GM18858 (cell line): ENCODE data around the gene DRGX.

Source experiments
- ATAC-seq: cut with Tn5 transposase; IDR thresholded peaks from one replicate; pipeline ENCODE4 v1.9.1; 2021; ENCODE audit not compliant: unreplicated experiment

Gene DRGX

DNA sequence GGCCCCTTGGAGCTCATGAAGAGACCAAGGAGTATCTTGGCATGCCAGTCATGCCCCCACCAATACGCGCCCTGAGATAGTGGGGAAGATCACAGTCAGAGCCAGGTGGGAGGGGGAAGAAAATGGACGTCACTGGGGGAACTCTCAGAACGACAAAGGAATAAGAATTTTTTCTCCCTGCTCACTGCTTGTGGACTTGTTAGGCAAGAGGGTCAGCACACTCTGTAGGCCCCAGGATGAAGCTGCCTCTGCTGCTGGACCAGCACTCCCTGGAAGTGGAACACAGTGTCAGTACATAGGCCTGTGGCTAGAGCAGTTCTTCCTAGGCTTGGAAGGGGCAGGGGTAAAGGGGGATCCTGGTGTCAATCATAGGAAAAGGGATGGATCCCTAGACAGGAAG is 46.5 kb downstream of the DRGX start:
- no peak for ATAC-seq

DNA sequence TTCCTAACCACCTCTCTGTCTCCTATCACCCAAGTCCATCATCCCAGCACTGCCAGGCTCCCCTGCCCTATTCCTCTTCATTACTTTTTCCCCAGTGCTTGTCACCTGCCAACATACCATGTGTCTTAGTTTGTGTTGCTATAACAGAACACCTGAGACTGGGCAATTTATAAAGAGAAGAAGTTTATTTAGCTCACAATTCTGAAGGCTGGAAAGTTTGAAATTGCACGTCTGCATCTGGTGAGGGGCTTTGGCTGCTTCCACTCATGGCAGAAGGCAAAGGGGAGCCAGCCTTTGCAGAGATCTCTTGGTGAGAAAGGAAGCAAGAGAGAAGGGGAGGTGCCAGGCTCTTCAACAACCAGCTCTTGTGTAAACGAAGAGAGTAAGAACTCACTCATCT is 47.3 kb downstream of the DRGX start:
- no peak for ATAC-seq

DNA sequence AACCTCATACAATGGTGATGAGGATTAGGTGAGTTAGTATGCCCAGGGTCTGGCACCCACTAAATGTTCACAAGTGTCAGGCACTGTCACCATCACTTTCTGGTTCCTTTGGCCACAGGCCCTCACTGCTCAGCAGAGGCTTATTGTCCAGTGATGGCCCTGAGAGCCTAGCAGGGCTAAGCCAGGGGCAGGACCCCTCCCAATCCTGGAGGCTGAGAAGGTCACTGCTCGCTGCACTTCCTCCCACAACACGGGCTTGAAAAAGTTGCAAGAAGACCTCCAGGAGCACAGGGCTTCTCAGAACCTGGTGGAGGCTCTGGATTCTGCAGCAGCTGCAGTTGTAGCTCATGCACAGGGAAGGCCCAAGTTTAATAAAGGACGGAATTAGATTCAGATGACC is 48.1 kb downstream of the DRGX start:
- no peak for ATAC-seq

DNA sequence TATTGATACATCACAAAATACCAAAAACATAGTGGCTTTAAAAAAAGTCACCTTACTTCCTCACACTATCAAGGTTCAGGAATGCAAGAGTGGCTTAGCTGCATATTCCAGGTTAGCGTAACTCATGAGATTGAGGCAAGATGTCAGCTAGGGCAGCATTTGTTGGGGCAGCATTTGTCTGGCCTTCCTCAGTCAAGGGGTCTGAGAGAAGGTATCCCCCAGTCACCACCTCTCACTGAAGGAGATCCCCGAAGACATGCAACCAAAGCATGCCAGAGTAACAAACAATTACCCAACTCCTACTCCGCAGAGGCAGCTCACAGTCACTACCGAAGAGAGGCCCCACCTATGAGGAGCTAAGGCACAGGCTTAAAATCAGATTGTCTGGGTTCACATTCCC is 48.5 kb downstream of the DRGX start:
- ATAC-seq = no peak

DNA sequence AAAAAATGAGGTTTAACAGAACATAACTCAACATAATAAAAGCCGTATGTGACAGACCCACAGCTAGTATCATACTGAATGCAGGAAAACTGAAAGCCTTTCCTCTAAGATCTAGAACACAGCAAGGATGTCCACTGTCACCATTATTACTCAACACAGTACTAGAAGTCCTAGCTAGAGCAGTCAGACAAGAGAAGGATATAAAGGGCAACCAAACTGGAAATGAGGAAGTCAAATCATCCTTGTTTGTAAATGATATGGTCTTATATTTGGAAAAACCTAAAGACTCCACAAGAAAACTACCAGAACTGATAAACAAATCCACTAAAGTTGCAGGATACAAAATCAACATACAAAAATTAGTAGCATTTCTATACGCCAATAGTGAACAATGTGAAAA is 51.0 kb downstream of the DRGX start:
- ATAC-seq = no peak

DNA sequence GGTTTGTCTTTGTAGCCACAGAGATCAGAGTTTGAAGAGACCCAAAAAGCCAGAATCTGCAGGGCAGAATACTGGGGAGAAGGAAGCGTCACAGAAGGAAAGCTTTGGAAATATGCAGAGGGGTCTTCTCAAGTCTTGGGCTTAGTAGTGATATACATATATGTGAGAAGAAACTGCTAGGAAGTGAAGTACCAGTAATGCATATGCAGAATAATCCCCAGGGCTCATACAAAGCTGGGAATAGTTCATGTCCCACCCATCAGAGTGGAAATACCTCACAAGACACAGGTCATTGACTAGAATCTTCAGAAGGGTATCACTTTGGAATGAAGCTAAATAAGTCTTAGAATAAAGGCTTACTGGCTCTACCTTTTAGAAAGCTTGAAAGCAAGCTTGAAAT is 57.3 kb downstream of the DRGX start:
- no peak for ATAC-seq

DNA sequence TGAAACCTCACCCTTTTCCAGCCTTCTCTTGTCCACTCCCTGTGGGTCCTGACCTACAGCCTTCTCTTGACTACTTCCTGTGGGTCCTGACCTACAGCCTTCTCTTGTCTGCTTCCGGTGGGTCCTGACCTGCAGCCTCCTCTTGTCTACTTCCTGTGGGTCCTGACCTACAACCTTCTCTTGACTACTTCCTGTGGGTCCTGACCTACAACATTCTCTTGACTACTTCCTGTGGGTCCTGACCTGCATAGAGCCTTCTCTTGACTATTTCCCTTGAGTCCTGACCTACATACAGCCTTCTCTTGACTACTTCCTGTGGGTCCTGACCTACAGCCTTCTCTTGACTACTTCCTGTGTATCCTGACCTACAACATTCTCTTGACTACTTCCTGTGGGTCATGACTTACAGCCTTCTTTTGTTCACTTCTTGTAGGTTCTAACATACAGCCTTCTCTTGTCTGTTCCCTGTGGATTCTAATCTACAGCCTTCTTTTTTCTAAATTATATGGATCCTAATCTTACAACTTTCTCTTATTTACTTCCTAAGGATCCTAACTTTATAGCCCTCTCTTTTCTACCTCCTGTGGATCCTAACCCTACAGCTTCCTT is 60.4 kb downstream of the DRGX start:
- no peak for ATAC-seq

DNA sequence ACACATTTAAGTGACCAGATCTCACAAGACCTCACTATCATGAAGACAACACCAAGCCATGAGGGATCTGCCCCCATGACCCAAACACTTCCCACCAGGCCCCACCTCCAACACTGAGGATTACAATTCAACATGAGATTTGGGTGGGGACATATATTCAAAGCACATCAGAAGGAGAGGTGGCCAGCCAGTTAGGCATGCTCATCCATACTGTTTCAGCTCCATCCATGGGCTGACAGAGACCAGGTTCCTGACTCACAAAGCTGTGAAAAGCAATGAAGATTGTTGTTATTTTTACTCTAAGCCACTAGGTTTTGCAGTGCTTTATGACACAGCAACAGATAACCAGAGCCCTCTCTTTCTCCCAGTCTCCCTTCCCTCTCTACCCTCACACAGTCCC is 60.9 kb downstream of the DRGX start:
- ATAC-seq = no peak

DNA sequence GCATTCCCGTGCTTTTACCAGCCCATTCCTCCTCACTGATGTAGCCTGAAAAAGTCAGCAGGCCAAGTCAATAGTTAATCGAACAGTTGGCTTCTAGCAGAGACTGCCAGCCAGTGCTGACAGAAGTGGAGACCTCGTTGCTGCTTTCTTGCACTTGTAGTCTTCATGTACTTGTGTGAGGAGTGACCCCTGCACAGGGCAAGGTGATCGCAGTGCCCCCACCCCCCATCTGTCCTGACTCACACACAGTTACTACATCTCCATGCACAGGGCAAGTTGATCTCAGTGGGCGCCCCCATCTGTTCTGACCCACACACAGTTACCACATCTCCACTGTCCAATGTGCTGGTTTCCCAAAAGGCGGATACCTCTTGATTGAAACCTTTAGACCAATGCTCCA is 62.7 kb downstream of the DRGX start:
- no peak for ATAC-seq

DNA sequence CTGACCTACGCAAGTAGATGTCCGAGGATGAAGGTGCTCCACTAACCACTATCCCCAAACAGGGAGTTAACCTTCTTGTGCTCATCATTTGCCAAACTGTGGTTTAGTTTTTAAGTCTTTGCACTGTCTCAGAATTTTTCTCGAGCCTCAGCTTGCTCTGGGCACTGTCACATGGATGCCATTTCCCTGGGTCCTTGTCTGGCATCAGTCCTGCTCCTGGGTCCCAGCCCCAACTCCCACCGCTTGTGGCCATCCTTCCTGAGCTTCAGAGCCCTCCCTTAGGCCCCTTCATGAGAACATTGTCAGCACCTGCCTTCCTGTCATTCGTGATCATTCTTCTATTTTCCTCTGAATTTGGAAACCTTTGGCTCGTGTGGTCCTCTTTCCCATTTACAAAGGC is 63.1 kb downstream of the DRGX start:
- ATAC-seq = no peak

DNA sequence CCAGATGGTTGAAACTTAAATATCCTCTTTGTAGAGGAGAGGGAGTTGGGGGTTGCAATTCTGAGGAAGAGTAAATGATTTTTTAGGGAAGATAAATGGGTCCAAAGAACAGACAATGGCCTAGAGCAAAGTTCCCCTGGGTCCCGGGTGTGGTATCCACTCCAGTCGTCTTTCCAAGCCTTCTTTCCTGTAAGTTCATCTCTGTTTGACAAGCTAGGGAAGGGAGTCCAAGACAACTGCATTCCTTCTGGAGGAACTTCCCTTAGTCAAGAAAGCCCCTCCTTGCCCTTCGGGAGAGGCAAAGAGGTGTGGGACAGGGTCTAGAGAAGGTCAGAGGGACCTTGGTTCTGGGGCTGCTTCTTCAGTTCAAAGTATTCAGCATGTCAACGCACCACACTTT is 63.6 kb downstream of the DRGX start:
- no peak for ATAC-seq

DNA sequence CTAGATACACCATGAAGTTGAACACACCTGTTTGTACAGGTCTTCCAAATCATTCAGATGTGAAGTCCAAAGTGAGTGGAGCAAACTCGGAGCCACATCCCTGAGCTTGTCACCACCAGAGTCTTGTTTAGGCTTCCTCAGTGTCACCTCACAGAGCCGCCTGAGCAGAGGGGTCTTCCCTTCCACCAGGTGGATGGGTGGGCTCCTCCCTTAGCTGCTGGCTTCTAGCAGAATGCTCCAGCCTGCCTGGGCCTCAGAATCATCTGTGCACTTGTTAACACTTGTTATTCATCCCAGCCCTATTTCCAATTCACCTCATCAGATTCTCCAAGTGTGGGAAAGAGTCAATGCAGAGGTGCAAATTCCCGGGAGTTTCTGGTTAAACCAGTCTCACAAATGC is 64.5 kb downstream of the DRGX start:
- ATAC-seq = no peak

DNA sequence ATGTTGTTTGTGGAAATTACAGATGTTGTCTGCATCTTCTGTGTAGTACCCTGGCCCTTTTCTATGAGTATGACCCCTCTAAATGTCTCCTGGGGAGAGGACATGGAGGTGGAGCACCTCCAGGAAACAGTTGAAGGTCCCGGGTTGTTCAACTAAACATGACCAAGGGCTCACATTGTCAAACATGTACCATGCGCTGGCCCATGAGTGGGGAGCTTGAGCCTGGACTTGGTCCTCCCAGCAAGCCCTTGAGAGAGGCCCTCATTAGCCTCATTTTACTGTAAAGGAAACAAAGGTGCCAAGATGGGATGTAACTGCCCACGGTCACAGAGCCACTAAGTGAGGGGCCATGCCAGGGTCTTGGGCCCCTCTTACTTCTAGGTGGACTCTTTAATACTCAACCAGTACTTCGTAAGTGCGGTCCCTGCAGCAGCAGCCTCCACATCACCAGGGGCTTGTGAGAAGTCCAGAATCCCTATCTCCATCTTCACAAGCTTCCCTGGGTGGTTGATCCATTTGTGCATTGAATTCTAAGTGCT is 65.7 kb downstream of the DRGX start:
- ATAC-seq = no peak

DNA sequence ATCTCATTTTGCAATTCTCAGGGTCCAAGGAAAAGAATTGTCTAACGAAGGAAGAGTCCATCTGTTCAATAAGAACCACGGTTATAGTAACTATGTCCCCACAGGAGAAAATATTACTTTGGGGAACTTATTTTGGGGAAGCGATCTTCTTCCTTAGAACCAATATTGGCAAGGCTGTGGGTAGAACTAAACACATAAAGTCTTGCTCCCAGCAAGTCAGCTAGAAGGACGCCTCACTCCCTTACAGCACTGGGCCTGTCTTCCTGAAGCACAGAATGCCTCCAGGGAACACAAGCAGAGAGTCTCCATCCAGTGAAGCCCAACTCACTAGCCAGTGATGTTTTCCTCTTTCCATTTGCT is 66.8 kb downstream of the DRGX start:
- ATAC-seq = no peak

DNA sequence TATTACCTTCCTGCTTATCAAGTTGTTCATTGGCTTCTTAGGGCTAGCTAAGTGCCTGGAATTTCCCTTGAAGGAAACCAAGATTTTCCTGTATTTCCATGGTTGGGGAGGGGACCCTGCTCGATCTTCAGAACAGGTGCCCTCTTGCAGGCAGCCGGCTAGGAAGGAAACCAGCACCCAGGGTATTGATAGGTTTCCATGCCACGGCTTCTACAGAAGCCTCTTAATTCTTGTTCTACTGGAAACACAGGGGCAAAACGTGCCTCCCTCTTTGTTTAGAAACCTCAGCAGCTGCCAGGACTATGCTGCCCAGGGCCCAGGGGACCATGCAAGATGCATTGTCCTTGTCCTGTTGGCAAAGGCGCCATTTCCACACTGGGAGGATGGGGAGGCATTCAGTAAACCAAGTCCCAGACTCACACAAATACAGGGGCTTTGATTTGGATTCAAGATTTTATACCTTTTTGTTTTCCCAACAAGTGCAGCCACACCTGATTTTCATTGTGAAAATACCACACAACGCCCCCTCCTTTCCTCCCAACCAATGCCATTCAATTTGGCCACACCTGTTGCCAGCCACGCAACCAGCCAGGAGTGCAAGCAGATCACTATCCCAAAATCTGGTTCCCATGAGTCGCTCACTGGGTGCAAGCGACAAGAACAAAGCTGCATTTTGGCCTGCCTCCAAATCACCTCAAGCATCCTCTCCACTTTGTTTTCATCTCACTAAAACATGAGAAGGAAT is 67.3 kb downstream of the DRGX start:
- ATAC-seq = no peak

DNA sequence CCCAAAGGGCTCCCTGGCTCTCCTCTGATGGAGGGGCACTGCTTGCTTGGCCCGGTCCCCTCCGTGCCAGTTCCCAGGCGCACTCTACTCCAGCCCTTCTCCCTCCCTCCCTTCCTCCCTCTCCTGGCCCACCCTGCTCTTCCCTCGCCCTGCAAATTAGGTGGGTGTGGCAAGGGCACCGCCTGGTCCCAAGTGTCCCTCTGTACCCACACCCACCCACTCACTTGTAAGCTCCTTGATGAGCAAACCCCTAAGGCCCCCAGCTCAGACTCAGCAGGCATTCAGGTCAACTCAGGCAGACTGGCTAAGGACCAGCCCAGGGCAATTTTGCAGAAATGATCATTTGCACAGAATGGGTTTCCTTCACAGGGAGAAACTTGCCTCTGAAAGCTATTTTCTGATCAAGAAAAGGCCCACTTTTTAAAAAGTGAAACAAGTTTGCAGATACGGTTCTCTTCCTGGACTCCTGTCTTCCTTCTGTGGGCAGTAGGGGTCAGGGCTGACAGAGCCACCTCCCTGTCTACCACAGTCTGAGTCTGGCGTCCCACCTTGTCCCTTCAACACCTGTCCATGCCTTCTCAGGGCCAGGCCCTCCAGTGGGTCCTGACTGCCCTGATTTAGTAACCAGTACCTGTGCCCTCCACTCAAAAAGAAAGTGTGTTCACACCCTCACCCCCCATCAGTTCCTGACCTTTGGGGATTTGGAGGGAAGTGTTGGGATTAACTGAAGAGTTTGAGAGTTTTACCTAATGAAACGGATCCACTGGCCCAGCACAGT is 68.7 kb downstream of the DRGX start:
- no peak for ATAC-seq

DNA sequence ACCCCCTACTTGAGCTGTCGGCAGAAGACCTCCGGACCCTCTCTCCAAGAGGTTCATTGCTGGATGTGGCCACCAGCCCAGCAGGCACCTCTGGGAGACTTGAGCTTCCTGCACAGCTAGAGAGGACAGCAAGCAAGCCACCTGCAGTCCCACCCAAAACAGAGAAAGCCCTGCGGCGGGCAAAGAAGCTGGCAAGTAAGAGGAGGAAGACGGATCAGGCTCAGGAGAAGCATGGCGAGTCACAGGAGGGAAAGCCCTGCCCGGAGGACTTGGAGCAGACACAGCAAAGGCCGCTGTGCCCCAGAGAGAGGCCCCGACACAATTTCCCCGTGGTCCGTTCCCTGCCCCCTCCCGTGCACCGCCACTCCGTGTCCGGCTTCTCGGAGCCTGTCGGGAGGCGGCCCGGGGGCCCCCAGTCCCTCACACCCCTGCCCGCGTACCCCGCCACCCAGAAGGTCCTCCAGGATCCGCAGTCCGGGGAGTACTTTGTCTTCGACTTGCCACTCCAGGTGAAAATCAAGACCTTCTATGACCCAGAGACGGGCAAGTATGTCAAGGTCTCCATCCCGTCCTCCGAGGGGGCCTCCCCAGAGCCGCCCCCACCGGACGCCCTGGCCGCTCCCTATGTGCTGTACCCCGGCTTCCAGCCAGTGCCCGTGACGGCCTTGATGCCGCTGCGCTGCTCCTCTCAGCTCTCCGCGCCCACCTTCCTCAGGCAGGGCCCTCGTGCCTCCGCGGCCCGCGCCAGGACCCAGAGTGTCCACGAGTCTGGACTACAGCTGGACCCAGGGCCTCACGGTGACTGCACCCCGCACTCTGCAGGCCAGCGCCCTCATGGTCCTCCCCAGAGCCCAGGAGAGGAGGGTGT is 69.7 kb downstream of the DRGX start:
- no peak for ATAC-seq

DNA sequence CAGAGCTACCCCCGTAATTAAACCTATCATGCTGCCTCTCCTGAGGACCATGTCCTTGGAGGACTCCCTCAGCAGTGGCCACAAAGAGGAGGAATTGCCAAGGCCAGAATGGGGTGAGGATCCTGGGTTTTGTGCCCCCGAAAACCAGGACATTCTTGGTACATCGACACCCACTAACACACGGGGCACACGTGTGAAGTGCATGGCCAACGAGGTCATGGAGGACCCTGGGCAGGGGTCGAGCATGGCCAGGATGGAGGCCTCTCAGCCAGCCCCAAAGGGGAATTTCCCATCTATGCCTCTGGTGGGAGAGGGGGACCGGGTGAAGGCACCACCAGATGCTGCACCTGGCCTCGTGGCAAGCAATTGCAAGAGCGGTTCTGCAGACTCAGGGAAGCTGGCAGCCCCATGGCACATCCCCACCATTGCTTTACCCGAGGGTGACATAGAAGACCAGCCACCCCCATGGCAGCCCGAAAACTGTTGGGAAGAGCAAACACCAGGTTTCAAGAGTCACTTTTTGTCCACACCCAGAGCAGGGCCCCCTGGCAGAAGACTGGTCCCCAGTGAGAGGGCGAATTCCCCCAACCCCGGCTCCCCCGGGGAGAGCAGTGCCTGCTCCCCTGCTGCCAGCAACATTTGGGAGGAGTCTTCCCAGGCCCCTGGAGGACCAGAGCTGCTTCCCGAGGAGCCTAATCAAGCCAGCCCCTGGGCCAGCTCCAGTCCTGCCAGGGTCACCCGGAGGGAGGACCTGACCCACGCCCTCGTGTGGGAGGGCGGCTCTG is 70.6 kb downstream of the DRGX start:
- no peak for ATAC-seq

DNA sequence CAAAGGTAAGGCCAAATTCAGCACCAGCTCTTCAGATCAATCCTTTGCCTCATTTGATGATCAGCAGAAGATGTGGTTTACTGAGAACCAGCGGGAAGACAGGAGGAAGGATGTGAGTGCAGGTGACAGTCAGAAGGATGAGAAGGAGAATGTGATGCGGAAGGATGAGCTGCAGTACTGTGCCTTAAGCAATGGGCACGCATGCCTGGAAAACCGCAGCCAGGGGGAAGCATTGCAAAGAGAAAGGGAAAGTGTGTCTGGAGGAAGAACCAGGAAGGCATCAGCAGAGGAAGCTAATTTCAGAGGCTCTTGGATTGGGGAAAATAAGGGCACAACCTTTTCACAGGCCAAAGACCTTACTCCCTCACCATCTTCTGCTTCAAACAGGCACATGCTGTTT is 71.2 kb downstream of the DRGX start:
- ATAC-seq = no peak

DNA sequence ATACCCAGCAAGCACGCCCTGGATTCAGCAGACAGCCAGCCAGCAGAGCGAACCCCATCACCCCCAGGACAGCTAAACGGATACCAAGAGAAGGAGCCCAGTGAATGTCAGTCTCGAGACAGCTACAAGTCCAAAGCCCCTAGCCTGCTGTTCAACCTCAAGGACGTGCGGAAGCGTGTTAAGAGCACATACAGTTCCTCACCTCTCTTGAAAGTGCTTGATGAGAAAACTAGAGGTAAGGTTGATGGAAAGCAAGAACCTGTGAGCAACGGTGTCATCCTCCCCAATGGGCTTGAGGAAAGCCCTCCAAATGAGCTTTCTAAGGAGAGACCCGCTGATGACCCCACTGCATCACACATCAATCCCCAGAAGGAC is 72.0 kb downstream of the DRGX start:
- ATAC-seq = no peak
